ENCODE data around the gene SLC5A9. TPM values are rescaled to one million over a fixed set of nuclear protein-coding genes. Genes with fewer than 3 reads are reported as not detected.
"Not testable (repeated sequence)": the region's sequence is repeated elsewhere in the genome, so short reads cannot be mapped to it uniquely, and the experiment has no call there.

SLC5A9 gene
- total RNA-seq, 3 donors from 2014 or later, result 0.73 to 3.0 (median 2.4) TPM

DNA sequence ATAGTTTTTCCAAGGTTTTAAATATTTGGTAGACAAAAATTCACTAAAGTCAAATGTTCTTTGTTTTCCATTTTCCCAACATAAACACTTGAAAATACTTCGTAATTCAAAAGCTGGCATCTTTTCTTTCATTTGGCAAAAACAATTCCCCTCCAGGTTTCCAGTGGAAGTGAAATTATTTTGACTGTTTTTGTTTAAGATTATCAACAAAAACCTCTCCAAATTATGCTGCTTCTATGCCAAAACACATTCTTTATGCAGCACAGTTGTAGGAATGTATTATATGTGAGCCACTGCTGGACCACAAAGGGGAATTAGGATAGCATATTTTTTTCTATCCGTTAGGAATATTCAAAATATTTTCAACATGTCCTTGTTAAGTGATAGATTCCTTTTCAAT lies 44.1 kb downstream of the SLC5A9 start:
- Histone ChIP-seq H3K4me1 (ENCODE audit: low read depth) (no peaks in the 10 kb centered on the region), H3K4me3 (no peak overlapping the region), H3K36me3 (ENCODE audit: low read depth) (no peaks in the 10 kb centered on the region), H3K9me3 (no peaks in the 10 kb centered on the region)
- TF ChIP-seq, protein P1, sequence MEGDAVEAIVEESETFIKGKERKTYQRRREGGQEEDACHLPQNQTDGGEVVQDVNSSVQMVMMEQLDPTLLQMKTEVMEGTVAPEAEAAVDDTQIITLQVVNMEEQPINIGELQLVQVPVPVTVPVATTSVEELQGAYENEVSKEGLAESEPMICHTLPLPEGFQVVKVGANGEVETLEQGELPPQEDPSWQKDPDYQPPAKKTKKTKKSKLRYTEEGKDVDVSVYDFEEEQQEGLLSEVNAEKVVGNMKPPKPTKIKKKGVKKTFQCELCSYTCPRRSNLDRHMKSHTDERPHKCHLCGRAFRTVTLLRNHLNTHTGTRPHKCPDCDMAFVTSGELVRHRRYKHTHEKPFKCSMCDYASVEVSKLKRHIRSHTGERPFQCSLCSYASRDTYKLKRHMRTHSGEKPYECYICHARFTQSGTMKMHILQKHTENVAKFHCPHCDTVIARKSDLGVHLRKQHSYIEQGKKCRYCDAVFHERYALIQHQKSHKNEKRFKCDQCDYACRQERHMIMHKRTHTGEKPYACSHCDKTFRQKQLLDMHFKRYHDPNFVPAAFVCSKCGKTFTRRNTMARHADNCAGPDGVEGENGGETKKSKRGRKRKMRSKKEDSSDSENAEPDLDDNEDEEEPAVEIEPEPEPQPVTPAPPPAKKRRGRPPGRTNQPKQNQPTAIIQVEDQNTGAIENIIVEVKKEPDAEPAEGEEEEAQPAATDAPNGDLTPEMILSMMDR (IDR thresholded peaks at IDR 0.05), result no peak
- ATAC-seq (no peak), DNase-seq (no peak)
- intact Hi-C loops (cut with DNase I, micrococcal nuclease), result no loop called here

DNA sequence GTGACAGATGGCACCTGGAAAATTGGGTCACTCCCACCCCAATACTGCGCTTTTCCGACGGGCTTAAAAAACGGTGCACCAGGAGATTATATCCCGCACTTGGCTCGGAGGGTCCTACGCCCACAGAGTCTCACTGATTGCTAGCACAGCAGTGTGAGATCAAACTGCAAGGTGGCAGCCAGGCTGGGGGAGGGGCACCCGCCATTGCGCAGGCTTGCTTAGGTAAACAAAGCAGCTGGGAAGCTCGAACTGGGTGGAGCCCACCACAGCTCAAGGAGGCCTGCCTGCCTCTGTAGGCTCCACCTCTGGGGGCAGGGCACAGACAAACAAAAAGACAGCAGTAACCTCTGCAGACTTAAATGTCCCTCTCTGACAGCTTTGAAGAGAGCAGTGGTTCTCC lies 54.9 kb downstream of the SLC5A9 start:
- H3K4me1 ChIP-seq (ENCODE audit: low read depth); intact Hi-C loops (cut with DNase I, micrococcal nuclease); DNase-seq; H3K4me3 ChIP-seq; H3K9me3 ChIP-seq; H3K36me3 ChIP-seq (ENCODE audit: low read depth); ATAC-seq: not testable (repeated sequence)

DNA sequence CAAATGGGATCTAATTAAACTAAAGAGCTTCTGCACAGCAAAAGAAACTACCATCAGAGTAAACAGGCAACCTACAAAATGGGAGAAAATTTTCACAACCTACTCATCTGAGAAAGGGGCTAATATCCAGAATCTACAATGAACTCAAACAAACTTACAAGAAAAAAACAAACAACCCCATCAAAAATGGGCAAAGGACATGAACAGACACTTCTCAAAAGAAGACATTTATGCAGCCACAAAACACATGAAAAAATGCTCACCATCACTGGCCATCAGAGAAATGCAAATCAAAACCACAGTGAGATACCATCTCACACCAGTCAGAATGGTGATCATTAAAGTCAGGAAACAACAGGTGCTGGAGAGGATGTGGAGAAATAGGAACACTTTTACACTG lies 59.8 kb downstream of the SLC5A9 start:
- intact Hi-C loops (cut with DNase I, micrococcal nuclease); ATAC-seq; H3K9me3 ChIP-seq; H3K4me3 ChIP-seq; H3K4me1 ChIP-seq (ENCODE audit: low read depth); DNase-seq; H3K36me3 ChIP-seq (ENCODE audit: low read depth): not testable (repeated sequence)

DNA sequence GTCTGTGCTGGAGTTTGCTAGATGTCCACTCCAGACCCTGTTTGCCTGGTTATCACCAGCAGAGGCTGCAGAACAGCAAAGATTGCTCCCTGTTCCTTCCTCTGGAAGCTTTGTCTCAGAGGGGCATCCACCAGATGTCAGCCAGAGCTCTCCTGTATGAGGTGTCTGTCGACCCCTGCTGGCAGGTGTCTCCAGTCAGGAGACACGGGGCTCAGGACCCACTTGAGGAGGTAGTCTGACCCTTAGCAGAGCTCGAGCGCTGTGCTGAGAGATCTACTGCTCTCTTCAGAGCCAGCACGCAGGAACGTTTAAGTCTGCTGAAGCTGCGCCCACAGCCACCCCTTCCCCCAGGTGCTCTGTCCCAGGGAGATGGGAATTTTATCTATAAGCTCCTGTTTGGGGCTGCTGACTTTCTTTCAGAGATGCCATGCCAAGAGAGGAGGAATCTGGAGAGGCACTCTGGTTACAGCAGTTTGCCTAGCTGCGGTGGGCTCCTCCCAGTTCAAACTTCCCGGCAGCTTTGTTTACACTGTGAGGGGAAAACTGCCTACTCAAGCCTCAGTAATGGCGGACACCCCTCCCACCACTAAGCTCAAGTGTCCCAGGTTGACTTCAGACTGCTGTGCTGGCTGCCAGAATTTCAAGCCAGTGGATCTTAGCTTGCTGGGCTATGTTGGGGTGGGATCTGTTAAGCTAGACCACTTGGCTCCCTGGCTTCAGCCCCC lies 62.3 kb downstream of the SLC5A9 start:
- H3K36me3 ChIP-seq (ENCODE audit: low read depth); H3K4me1 ChIP-seq (ENCODE audit: low read depth); DNase-seq; H3K4me3 ChIP-seq; ATAC-seq; intact Hi-C loops (cut with DNase I, micrococcal nuclease); H3K9me3 ChIP-seq: not testable (repeated sequence)

DNA sequence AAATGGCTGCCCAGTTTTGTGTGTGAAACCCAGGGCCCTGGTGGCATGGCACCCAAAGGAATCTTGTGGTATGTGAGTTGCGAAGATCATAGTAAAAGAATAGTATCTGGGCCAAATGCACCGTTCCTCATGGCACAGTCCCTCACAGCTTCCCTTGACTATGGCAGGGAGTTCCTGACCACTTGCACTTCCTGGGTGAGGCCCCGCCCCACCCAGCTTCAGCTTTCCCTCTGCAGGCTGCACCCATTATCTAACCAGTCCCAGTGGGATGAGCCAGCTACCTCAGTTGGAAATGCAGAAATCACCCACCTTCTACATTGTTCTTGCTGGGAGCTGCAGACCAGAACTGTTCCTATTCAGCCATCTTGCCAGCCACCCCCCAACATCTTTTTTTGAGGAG lies 63.0 kb downstream of the SLC5A9 start:
- ATAC-seq, result peak; percentile 63
- H3K4me3 ChIP-seq, result no peak overlapping the region
- DNase-seq, result no peak
- H3K9me3 ChIP-seq, result no peaks in the 10 kb centered on the region
- TF ChIP-seq, protein P1 (IDR thresholded peaks at IDR 0.05), result no peak
- H3K4me1 ChIP-seq (ENCODE audit: low read depth), result no peaks in the 10 kb centered on the region
- intact Hi-C loops (cut with DNase I, micrococcal nuclease), result no loop called here
- no peaks in the 10 kb centered on the region for H3K36me3 ChIP-seq (ENCODE audit: low read depth)

DNA sequence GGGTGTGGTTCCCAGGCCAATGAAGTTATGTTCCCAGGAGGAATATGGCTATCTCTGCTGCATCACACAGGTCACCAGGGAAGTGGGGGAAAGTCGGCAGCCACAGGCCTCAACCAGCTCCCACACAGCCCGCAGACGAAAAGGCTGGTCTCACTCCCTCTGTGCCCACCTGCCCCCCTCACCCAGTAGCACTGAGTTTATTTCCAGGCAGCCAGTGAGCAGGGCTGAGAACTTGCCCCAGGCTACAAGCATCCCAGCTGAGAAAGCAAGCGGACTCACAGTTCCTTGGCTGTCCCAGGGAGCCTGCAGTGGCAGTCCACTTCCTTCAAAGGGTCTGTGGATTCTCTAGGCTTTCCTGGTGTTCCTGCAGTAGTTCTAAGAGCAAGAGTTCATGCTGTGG lies 68.9 kb downstream of the SLC5A9 start:
- Histone ChIP-seq H3K9me3 (no peaks in the 10 kb centered on the region), H3K4me3 (no peak overlapping the region), H3K4me1 (ENCODE audit: low read depth) (no peaks in the 10 kb centered on the region), H3K36me3 (ENCODE audit: low read depth) (no peaks in the 10 kb centered on the region)
- intact Hi-C loops (cut with DNase I, micrococcal nuclease), result no loop called here
- ATAC-seq (no peak), DNase-seq (no peak)
- TF ChIP-seq, protein P1 (IDR thresholded peaks at IDR 0.05), result no peak

DNA sequence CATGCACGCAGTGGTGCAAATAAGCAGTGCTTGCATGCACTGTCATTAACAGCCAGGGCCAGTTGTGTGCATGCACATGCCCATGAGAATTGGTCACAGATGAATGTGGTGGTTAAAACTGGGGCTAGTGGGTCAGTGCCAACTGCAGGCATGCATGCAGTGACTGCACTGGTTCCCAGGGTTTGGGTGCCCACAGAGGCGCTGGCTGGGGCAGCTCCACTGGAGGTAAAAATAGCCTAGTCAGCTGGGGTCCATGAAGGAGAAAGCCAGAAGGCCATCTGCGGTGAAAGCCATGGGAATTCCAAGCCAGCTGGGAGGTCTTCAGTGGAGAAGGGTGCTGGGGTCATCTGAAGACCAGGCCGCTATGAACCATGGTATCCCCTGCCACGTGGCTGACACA lies 70.2 kb downstream of the SLC5A9 start:
- intact Hi-C loops (cut with DNase I, micrococcal nuclease), result no loop called here
- TF ChIP-seq, protein P1 (IDR thresholded peaks at IDR 0.05), result no peak

DNA sequence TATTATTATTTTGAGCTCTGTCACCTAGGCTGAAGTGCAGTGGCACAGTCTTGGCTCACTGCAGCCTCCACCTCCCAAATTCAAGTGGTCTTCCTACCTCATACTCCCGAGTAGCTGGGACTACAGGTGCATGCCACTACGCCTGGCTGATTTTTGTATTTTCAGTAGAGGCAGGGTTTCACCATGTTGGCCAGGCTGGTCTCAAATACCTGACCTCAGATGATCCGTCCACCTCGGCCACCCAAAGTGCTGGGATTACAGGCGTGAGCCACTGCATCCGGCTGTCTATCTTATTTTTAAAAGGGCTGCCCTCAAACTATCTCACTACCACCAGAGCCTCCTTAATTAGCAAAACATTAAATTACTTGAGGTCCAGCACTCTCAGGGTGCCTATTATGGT lies 71.6 kb downstream of the SLC5A9 start:
- intact Hi-C loops (cut with DNase I, micrococcal nuclease); H3K36me3 ChIP-seq (ENCODE audit: low read depth); ATAC-seq; H3K9me3 ChIP-seq; H3K4me3 ChIP-seq; H3K4me1 ChIP-seq (ENCODE audit: low read depth); DNase-seq: not testable (repeated sequence)

More for the DNA sequence above, 70.2 kb downstream of the SLC5A9 start:
- no peak for DNase-seq
- H3K36me3 ChIP-seq (ENCODE audit: low read depth), result no peaks in the 10 kb centered on the region
- H3K4me3 ChIP-seq, result no peak overlapping the region
- no peaks in the 10 kb centered on the region for H3K4me1 ChIP-seq (ENCODE audit: low read depth)
- no peak for ATAC-seq
- no peaks in the 10 kb centered on the region for H3K9me3 ChIP-seq

All from mucosa of descending colon (tissue), 3 donors.